ENCODE measurements around the gene PTPA. TPM values are rescaled to one million over a fixed set of nuclear protein-coding genes. Genes with fewer than 3 reads are reported as not detected.

PTPA gene
- total and polyA plus RNA-seq, 9 of the 15 experiments (the other 6 are each of a cell fraction or from before 2014, with no cell fraction given) = 1.7 to 121 (median 72.6) TPM

DNA sequence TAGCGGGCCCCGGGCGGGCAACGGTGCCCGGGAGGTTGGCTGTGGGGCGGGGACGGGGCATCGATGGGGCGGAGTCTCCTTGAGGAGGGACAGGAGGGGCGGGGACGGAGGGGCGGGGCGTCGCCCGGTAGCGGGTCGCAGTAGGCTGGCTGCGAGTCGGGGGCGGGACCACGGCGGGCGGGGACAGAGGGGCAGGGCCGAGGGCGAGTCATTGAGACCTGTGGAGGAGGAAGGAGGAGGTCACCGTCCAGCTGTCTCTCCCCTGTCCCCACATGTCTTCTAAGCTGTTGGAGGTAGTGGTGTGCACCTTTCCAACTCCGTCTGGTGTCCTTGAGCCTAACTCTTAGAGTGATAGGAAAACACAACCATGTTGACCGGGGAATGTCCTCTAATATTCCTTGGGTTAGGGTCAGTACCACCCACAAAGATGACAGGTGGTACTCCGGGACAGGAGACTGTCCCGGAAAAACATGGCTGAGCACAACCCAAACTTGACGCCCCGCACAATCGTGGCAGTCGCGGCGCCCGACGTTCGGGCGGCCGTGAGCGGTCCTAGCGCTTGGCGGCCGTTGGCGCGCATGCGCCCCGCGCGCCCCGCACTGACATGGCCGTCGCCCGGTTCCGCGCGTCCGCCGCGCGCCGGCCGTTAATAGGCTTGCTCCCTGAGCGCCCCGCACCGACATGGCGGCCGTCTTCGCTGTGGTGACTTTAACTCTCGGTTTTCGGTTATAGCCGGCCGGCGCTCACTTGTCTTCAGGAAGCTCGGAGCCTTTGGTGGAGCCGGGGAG, at the start of gene PTPA, which contains the start of gene CRAT (continued):
- TF ChIP-seq, protein P1, sequence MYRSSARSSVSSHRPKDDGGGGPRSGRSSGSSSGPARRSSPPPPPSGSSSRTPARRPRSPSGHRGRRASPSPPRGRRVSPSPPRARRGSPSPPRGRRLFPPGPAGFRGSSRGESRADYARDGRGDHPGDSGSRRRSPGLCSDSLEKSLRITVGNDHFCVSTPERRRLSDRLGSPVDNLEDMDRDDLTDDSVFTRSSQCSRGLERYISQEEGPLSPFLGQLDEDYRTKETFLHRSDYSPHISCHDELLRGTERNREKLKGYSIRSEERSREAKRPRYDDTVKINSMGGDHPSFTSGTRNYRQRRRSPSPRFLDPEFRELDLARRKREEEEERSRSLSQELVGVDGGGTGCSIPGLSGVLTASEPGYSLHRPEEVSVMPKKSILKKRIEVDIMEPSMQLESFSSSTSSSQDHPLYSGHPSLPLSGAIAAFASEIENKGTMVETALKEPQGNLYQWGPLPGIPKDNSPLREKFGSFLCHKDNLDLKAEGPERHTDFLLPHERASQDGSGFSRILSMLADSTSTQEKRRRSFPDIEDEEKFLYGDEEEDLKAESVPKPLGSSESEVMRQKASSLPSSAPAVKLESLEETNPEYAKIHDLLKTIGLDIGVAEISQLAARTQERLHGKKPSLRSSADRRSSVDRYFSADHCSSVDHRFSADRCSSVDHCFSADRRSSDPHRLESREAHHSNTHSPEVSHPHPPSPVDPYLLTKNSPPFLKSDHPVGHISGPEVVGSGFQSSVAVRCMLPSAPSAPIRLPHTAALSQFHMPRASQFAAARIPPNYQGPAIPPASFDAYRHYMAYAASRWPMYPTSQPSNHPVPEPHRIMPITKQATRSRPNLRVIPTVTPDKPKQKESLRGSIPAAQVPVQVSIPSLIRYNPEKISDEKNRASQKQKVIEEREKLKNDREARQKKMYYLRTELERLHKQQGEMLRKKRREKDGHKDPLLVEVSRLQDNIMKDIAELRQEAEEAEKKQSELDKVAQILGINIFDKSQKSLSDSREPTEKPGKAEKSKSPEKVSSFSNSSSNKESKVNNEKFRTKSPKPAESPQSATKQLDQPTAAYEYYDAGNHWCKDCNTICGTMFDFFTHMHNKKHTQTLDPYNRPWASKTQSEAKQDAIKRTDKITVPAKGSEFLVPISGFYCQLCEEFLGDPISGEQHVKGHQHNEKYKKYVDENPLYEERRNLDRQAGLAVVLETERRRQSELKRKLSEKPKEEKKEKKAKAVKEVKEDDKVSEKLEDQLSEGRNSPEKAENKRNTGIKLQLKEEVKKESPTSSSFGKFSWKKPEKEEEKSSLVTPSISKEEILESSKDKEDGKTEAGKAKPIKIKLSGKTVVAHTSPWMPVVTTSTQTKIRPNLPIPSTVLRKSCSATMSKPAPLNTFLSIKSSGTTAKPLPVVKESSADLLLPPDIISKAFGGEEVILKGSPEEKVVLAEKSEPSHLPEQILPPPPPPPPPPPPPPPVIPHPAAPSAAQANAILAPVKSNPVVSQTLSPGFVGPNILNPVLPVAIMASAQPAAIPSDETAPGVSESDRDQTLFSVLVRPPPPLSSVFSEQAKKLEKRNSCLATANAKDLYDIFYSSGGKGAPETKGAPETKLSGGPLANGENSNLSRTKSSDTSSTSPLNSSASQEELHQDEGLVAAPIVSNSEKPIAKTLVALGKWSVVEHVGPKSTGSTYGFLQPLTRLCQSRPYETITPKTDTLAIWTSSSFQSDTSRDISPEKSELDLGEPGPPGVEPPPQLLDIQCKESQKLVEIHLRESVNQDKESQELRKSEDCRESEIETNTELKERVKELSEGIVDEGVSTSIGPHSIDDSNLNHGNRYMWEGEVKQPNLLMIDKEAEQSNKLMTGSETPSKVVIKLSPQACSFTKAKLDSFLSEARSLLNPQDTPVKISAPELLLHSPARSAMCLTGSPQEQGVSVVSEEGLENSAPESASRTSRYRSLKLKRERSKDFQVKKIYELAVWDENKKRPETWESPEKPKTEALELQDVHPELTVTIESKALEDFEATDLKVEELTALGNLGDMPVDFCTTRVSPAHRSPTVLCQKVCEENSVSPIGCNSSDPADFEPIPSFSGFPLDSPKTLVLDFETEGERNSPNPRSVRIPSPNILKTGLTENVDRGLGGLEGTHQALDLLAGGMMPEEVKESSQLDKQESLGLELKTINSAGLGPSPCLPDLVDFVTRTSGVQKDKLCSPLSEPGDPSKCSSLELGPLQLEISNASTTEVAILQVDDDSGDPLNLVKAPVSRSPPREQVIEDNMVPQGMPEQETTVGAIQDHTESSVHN (IDR thresholded peaks at IDR 0.05; ENCODE audit: borderline replicate concordance in 1 of 2, low read depth in 1 of 2) = no peak
- TF ChIP-seq, protein P2, sequence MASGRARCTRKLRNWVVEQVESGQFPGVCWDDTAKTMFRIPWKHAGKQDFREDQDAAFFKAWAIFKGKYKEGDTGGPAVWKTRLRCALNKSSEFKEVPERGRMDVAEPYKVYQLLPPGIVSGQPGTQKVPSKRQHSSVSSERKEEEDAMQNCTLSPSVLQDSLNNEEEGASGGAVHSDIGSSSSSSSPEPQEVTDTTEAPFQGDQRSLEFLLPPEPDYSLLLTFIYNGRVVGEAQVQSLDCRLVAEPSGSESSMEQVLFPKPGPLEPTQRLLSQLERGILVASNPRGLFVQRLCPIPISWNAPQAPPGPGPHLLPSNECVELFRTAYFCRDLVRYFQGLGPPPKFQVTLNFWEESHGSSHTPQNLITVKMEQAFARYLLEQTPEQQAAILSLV (tag; IDR thresholded peaks at IDR 0.05) = no peak
- TF ChIP-seq RBFOX2 (IDR thresholded peaks at IDR 0.05; ENCODE audit: low read depth, low read length) = peak; percentile 86
- TF ChIP-seq, protein P3, sequence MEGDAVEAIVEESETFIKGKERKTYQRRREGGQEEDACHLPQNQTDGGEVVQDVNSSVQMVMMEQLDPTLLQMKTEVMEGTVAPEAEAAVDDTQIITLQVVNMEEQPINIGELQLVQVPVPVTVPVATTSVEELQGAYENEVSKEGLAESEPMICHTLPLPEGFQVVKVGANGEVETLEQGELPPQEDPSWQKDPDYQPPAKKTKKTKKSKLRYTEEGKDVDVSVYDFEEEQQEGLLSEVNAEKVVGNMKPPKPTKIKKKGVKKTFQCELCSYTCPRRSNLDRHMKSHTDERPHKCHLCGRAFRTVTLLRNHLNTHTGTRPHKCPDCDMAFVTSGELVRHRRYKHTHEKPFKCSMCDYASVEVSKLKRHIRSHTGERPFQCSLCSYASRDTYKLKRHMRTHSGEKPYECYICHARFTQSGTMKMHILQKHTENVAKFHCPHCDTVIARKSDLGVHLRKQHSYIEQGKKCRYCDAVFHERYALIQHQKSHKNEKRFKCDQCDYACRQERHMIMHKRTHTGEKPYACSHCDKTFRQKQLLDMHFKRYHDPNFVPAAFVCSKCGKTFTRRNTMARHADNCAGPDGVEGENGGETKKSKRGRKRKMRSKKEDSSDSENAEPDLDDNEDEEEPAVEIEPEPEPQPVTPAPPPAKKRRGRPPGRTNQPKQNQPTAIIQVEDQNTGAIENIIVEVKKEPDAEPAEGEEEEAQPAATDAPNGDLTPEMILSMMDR (IDR thresholded peaks at IDR 0.05 in 2 of 3, conservative IDR thresholded peaks at IDR 0.05 in 1 of 3; ENCODE audit: insufficient read depth in 2 of 3, low read depth in 1 of 3, low read length in 3 of 3) = no peak
- TF ChIP-seq, protein P4, sequence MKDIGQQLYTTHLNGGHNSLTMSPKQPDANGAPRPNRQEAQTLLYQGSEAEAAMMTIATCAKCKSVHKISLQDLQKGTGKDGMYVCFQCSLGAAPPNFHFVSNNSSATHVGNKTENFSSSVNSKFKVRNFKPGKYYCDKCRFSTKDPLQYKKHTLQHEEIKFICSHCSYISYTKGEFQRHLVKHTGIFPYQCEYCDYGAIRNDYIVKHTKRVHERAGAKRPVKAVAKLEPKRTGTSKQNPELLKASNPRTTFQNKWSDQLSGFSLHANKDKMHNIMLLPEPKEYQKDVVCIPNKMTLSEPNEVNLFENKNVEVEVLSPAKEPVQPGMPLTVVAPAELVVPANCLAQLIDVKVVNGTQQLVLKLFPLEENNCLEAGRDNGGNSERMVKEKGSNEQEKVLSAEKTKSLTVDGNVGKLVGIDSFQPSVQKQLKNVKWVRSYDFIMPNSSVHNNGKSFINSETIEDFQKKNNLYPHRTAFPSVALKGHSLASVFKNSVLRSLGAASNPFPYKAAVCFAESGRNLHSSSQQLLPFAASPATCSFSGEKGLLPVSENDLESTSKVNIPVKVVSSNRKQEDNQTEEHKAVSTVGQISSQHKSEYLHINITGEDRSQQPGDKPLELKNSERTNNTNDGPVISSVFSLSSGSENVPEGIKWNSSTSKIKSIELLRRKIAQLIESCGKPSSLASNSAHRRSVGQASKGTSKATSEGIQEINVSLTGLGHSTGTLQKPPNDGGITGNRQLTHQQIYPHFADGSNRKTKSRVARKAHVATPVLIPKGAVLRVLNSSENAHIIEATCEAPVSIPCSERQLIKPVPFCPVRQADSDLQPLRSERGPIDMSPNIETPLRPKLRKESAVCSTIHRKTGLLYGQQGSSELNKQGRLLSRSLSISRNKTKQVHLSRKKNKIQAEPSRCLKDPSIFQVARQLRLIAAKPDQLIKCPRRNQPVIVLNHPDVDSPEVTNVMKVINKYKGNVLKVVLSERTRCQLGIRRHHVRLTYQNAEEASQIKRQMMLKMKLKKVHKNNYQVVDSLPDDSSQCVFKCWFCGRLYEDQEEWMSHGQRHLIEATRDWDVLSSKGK (CRISPR knock-in tag; IDR thresholded peaks at IDR 0.05) = no peak
- no peak for TF ChIP-seq ZNF23 (CRISPR knock-in tag; IDR thresholded peaks at IDR 0.05)
- TF ChIP-seq CXXC5 (CRISPR knock-in tag; IDR thresholded peaks at IDR 0.05) = peak; percentile 90
- TF ChIP-seq, protein P5, sequence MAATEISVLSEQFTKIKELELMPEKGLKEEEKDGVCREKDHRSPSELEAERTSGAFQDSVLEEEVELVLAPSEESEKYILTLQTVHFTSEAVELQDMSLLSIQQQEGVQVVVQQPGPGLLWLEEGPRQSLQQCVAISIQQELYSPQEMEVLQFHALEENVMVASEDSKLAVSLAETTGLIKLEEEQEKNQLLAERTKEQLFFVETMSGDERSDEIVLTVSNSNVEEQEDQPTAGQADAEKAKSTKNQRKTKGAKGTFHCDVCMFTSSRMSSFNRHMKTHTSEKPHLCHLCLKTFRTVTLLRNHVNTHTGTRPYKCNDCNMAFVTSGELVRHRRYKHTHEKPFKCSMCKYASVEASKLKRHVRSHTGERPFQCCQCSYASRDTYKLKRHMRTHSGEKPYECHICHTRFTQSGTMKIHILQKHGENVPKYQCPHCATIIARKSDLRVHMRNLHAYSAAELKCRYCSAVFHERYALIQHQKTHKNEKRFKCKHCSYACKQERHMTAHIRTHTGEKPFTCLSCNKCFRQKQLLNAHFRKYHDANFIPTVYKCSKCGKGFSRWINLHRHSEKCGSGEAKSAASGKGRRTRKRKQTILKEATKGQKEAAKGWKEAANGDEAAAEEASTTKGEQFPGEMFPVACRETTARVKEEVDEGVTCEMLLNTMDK (IDR thresholded peaks at IDR 0.05; ENCODE audit: borderline replicate concordance, insufficient read depth, low read depth, low read length, poor library complexity, severe bottlenecking) = no peak
